Cortex of kidney (tissue), 1 donor: ENCODE data around the gene EBF4.

Source experiments
- DNase-seq: peaks from one replicate; lab custom pipeline; 2025; lab: John Stamatoyannopoulos, UW

EBF4 gene

DNA sequence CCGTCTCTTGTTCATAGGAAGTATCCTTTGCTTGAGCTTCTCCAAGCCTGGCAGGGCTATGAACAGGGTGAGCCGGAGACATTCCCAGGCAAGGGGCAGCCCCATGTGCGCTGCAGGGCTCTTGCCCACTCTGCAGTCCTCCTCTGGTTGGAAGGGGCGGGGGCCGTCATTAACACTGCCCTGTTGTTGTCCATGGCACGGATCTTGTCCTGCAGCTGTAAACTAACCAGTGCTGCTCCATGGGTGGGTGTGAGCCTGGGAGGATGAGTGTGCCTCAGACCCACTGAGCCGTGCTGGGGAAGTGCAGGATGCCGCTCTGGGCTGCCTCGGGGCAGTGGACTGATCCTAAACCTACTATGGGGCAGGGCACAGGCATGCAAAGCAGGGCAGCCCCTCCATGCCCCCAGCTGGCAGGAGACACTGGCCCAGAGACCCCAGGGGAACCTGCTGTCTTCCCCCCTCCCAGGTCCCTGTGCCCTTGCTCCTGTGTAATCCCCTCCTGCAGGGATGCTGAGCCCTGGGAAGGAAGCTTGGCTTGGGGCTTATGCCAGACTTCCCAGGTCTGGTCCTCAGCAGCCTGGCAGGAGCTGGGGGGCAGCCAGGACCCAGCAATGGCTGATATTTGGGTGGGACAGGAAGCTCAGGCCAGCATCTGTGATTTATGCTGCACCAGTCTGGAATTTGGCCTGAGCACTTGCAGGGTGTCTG is 8.5 kb downstream of the EBF4 start:
- DNase-seq = no peak

DNA sequence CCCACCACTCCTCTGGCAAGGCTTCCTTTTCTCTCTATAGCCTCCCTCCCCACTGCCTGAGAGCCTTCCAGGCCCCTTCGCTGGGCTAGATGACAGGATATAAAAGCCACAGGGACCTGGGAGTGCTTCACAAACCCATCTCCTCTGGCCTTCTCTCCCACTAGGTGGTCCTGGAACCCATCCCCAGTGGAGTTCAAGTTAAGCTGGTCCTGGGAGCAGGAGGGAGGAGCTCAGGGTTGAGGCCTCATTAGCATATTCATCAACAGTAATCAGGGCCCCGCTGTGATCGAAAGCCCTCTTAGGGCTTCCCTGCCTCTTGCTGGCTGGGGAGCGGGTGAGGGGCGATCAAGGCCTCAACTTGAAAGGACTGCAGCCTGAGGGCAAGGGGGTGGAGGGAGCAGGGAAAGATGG is 9.1 kb downstream of the EBF4 start:
- DNase-seq = no peak

DNA sequence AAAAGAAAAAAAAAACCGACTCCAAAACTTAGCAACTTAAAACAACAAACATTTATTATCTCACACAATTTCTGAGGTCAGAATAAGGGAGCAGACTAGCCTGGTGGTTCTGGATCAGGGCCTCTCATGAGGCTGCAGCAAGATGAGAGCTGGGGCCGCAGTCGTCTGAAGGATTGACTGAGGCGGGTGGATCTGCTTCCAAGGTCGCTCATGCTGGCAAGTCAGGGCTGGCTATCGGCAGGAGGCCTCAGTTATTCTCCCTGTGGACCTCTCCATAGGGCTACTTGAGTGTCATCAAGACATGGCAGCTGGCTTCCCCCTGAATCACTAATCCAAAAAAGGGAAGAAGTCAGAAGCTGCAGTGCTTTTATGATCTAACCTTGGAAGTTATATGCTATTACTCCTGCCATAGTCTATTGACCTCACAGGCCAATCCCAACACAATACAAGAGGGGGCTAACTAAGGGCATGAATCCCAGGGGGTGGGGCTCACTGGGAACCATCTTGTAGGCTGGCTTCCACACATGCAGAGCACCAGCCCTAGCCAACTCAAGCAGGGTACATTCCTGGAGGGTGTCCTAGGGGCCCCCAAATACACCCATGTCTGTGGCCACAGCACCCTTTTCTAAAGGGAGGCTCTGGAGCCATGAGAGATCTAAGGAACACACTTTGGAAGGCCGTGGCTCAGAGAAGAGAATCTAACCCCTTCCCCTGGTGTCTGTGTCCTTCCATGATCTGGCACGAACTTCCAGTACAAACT is 11.3 kb downstream of the EBF4 start:
- no peak for DNase-seq

DNA sequence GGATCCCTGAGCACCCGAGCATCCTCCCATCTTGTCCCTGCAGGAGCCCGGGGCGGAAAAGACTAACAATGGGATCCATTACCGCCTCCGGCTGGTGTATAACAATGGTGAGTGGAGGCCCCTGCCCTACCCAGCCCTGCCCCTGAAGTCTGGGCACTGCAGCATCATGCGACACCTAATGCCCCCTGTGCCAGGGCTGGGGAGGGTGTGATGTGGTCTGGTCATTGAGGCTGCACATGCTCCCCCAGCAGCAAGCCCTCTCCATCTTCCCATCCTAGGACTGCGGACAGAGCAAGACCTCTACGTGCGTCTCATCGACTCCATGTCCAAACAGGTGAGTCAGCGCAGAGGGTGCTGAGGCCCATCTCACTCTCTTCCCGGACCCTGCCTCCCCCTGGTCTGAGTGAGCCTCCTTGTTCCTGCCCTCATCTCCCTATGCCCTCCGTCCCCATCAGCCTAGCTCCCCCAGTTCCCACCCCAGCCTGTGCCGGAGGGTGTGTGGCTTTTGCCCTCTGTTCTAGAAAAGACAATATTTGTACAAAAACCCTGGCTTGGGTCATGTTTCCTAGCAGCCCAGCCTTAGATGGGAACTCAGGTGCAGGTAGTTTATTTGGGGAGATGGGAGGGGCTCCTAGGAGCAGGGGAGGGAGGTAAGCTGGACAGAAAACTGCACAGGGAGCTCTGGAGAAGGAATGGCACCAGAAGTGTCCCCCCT is 13.5 kb downstream of the EBF4 start:
- no peak for DNase-seq

DNA sequence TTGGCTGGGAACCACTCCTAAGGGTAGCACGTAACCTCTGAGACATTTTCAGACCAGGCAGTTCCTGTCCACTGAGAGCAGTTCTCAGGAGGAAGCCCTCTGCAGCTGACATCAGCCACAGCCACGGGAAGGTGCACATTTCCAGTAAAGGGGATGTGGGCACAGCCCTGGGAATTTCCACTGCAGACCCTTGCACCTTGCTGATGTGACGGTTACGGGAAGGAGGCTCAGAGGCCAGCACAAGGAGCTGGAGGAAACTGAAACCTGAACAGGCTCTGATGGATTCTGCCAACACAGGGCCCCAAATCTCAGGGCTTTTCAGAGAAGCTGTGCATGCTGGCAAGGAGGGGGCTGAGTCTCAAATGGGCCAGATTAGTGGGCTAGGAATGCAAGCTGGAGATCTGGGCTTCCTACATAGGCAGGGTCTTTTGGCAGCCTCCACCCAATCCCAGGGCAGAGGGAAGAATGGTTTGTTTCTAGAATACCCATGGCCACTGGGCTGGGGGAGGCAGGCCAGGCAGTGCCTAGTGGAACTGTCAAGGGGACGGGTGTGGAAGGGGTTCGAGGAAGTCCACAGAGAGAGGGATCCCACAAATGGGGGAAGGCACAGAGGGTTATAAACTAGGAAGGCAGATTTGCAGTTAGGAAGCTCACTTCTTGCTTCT is 14.2 kb downstream of the EBF4 start:
- DNase-seq = no peak

DNA sequence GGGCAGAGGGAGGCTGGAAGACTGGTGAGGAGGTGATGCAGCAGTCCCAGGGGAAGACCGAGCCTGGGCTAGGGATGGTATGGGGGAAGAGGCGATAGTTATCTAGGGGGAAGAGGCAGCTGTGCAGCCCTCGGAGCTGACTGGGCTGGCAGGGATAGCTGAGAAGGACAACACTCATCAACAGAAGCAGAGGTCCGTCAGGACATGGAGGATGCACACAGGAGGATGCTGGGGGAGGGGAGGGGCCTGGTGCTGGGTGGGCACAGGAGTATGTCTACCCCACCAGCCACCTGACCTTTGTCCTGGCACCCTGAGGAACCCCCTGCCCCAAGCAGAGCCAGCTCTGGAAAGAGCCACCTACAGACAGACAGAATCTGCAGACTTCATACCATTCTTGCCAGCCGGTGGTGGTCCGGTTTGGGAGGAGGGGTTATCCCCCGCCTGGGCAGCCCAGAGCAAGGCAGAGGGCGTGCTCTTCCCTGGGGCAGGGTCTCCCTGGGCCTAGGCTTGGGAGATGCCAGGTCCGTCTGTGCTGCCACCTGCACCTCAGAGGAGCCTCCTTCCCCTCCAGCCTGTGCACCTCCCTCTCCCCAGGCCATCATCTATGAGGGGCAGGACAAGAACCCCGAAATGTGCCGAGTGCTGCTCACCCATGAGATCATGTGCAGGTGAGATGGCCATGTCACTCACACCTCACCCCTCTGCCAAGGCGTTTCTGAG is 14.9 kb downstream of the EBF4 start:
- no peak for DNase-seq

DNA sequence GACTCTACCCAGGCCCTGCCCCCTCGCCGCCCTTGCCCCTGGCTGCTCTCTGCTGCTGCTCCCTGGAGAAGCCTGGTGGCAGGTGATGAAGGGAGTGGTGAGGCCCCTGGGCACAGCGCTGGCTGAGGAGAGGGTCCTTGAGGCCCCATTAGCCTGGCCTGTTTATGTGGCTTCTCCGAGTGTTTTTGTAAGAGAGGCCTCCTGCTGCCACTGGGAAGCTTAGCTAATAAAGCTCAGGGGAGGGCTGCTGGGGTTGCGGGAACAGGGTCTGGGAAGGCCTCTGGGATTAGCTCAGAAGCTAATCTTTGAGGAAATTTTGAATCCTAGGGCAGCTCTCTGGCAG is 15.5 kb downstream of the EBF4 start:
- no peak for DNase-seq

DNA sequence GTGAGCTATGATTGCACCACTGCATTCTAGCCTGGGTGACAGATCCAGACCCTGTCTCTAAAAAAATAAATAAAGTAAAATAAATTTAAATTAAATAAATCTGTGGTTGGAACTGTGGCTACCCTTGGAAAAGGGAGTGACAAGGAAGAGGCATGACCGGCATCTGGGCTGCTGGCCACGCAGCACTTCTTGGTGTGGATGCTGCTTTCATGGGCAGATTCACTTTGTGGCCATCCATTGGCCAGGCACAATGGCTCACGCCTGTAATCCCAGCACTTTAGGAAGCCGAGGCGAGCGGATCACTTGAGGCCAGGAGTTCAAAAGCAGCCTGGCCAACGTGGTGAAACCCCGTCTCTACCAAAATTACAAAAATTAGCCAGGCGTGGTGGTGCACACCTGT is 16.1 kb downstream of the EBF4 start:
- DNase-seq = no peak

DNA sequence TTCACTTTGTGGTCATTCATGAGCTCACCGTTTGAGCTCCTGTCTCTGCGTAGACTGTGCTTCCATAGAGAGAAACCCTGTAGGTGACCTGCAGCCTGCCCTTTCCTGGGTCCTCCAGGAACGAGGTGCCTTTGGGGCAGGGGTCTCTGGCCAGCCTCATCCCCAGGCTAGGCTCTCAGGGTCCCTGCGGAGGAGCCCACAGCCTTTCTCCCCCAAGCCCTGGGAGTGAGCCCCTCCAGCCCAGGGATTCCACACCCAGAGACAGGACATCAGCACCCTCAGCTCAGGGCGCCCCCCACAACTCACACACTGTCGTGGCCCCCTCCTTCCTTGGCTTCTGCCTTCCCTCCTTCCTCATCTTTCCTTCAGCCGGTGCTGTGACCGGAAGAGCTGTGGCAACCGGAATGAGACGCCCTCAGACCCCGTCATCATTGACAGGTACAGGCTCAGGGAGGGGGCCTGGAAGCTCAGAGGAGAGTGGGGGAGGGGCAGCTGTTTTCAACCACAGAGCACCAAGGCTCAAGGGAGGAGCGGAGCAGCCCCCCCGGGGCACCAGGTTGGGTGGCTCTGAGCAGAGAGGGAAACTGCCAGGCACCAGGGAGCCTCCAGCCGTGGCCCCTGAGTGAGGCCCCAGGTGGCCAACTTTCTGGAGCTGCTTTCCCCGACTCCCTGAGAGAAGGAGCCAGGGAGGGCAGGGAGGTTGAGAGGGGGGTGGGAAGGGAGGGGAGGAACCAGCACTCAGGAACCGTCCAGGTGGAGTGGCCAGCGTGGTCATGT is 16.8 kb downstream of the EBF4 start:
- no peak for DNase-seq

DNA sequence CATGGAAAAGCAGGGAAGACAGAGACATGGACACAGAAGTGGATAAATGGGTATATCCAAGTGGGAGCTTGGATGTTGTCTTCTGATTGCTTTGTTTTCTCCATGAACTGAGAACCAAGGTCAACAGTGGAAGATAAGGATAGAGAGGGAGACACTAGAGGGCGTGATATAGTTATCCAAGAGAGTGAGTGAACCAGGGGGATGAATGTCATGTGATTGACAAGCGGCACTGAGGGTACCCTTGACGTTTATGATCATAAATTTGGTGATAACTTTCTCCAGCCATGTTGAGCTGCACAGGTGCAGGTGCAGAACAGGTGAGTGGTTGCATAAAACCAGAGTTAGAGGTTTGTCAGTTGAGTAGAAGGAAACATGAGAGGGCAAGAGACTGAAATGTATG is 20.7 kb downstream of the EBF4 start:
- no peak for DNase-seq

DNA sequence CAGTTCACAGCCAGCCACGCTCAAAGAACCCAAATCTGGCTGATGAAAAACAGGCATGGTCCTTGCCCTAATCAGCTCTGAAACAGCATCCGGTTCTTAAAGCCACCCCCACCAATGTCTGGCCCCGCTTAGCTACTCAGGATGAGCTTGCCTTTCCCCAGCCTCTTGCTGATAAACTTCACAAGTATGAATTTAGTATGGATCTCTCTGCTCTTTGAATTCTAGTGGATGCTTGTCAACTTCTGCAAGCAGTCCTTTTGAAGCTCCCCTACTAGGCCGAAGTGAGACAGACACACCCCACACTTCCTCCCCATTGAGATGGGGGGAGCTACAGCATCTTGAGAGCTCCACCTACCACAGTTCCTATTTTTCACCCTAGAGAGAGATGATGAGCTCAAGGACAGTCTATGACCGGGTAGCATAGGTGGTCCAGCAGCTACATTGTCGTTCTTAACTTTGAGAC is 36.7 kb downstream of the EBF4 start:
- DNase-seq = no peak

DNA sequence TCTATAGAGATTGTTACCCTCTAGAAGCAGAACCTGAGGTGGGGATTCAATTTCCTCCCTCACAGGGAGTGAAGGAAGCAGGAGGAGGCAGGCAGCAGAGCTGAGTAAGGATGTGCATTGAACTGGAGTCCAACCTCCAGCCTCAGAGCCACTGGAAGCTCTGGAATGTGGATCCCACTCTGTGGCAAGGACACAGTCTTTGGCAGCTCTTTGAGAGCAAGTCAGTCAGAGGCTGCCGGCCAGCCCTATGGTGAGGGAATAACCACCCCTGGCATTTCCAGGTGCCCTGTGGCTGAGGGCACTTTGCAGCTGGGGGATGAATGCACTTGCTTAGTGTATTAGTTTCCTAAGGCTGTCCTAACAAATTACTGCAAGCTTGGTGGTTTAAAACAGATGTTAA is 37.2 kb downstream of the EBF4 start:
- no peak for DNase-seq

DNA sequence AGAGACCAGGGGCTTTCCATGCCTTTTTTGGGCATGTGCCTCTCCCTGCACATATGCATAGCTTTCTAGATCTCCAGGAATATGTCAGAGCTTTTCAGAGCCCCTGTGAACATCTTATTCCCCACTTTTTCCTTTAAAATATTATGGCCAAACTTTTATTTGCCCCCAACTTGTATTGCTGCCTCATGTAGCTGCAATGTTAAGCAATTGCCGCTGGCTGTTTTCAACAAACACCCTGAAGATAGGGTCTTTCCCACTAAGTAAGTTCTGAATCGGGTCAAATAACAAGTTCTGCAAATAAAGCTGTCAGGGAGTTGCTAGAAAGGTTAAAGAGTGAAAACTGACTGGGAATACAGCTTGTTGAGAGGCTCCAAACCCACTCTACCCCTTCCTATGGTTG is 42.3 kb downstream of the EBF4 start:
- no peak for DNase-seq

DNA sequence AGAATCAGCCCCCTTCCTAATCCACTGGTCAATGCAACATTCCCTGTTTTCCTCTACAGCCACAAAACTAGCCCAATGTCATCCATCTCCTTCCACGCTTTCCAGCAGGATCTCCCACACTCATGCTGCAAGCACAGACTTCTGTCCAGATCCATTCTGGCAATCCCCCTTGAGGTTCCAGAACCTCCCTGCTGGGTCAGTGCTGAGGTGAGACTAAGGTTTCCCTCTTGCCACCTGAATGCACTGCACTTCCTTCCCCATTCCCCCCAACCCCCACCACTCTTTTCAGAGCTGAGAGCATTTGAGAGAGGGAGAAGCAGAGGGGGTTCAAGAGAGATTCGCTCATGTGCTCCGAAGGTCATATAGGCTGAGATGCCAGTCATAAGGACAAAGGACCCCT is 43.9 kb downstream of the EBF4 start:
- no peak for DNase-seq

DNA sequence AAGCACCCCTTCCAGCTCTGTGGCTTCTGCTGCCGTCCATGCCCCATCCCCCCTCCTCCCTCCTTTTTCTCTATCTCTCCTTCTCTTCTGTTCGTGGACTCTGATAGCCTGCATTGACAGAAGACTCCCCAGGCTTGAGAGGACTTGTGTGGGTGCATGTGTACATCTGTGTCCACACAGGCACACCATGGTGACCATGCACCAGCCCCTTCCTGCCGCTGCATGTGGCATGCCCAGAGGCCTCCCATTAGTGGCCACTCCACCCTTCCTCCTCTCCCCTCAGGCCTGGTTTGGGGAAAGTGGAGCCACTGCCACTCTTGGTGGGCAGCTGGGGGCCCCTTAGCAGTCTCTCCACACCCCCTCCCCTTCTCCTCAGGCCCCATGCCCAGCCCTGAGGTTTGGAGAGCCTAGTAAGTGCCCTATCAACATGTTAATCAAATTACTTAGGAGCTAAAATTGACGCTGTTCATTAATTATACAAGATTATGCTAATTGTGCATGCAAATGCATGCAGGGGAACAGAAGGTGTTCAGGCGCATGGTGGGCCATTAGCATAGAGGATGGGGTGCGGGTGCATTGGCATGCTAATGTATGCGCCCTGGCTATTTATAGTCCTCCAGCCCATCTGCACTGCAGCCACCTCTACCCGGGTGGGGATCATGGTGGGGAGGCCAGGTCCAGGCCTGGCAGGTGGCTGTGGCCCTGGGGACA is 45.9 kb downstream of the EBF4 start:
- DNase-seq = no peak

DNA sequence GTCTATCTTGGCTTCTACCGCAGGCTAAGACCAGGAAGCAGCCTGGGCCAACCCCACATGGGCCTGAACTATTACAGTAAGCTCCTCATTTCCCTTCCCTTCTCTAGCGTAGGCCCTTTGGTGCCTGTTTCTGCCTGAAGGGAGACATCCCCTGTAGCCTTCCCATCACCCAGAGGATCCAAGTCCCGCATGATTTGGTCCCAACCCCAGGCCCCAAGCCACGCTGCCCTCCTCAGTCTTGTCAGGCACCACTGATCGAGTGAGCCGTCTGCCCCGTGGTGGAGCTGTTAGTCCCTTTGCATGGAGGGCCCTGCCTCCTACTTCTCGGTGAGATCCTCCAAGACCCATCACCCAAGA is 46.4 kb downstream of the EBF4 start:
- no peak for DNase-seq

DNA sequence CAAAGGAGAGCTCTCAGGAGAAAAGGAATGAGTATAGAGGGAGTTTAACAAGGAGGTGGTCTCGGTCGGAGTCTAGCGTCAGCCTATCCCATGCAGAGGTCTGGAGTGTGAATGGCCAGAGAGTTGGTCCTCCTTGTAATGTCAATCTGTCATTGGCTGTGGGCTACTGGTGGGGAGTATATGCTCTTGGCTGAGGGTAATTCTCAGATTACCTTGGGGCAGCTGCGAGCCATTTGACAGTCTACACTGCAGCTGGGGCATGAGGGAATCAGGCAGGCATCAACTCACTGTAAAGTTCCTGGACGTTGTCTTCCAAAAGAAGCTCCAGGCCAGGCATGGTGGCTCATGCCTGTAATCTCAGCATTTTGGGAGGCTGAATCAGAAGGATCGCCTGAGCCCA is 48.1 kb downstream of the EBF4 start:
- no peak for DNase-seq

DNA sequence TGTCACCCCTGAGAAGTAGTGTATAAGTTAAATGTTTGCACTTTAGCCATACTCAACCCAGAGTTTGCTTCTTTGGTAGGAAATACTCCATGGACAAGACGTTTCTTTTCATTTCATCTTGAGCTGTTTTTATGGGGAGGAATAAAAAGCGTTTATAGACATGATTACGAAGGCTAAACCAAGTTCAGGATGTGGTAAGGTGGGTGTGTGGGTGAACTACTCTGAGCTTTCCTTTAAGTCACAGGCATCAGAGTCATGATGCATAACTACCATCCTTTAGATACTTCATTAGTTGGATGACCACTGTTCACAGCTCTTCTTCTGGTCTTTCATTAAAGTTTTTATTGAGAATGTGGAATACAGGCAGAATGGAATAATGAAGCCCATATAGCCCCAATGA is 48.9 kb downstream of the EBF4 start:
- DNase-seq = no peak

DNA sequence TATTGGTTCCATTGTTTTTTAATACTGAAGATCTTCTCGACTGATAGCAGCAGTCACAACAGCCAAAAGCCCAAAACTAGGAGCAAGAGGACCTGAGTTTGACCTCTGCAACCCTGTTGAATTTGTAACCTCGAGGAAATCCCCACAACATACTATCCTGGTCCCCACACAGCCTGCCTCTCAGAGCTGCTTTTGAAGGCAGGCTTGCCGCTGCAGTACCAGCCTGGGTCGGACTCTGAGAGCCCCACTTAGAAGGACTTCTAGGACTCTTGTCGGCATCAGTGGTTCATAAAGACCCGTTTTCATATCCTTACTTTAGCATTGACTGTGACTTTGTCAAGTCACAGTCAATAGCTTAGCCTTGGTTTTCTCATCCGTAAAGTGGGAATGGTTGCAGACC is 49.3 kb downstream of the EBF4 start:
- no peak for DNase-seq

DNA sequence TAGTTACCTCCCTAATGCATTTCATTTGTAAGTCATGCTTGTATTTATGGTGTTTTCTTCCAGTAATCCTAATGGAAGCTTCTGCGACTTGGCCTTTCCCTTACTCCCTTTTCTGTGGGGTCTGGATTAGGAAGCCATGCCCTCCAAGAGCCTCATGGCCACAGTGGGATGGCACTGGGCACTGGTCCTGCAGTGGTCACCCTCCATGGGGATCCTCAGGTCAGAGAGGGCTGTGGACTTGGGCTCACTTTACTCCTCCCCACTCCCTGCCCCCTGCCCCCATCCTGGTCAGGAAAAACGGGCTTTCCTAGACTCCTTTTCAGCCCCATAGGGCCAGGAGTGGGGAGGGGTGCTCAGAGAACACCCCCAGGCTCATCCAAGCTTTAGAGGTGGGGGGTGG is 49.9 kb downstream of the EBF4 start:
- no peak for DNase-seq
